RWPE2 (cell line): Measurements from ENCODE around the gene HECW1.

Source experiments
- ATAC-seq: fragments of 200-7000 bp; cut with Tn5 transposase; 3 replicates; pipeline ENCODE4 v1.9.1; 2021; ENCODE audit warnings: low read depth
- DNase-seq: peaks from one replicate; pipeline ENCODE4 v3.0.0-alpha.2; 2020; ENCODE audit warnings: low spot score
- H3K27ac ChIP-seq: fragments of 450-650 bp; 2 replicates; pipeline ENCODE4 v1.5.1; 2017; ENCODE audit warnings: mild to moderate bottlenecking; ENCODE audit not compliant: poor library complexity, severe bottlenecking
- H3K27me3 ChIP-seq: fragments of 250-450 bp; sonication (Bioruptor Pico); 2 replicates; pipeline ENCODE4 v1.5.1; 2021; ENCODE audit warnings: mild to moderate bottlenecking, moderate library complexity; ENCODE audit not compliant: insufficient read depth, poor library complexity, severe bottlenecking
- H3K36me3 ChIP-seq: fragments of 250-450 bp; sonication (Bioruptor Pico); 2 replicates; pipeline ENCODE4 v1.5.1; 2020; ENCODE audit warnings: low read depth, mild to moderate bottlenecking, moderate library complexity
- H3K4me1 ChIP-seq: fragments of 250-450 bp; sonication (Bioruptor Pico); 2 replicates; pipeline ENCODE4 v1.5.1; 2021; ENCODE audit warnings: mild to moderate bottlenecking, moderate library complexity; ENCODE audit not compliant: insufficient read depth, poor library complexity, severe bottlenecking
- H3K4me3 ChIP-seq: fragments of 250-450 bp; sonication (Bioruptor Pico); 2 replicates; pipeline ENCODE4 v1.5.1; 2021; ENCODE audit warnings: mild to moderate bottlenecking, moderate library complexity; ENCODE audit not compliant: severe bottlenecking
- H3K9me3 ChIP-seq: fragments of 250-450 bp; sonication (Bioruptor Pico); 2 replicates; pipeline ENCODE4 v1.5.1; 2021; ENCODE audit warnings: mild to moderate bottlenecking, moderate library complexity; ENCODE audit not compliant: severe bottlenecking
- CTCF ChIP-seq: fragments of 450-650 bp; IDR thresholded peaks from one replicate; pipeline ENCODE4 v1.5.1; 2017; ENCODE audit warnings: mild to moderate bottlenecking, moderate library complexity; ENCODE audit not compliant: poor library complexity, severe bottlenecking

HECW1 gene

GRCh38 chr7:43537765-43538403 lies 425.4 kb downstream of the HECW1 start:
- Histone ChIP-seq H3K9me3 (no peaks in the 10 kb centered on the region), H3K36me3 (no peaks in the 10 kb centered on the region), H3K4me3 (no peak overlapping the region), H3K4me1 (peaks cover 16% of the 10 kb centered on the region), H3K27me3 (no peaks in the 10 kb centered on the region), H3K27ac (no peak overlapping the region)
- TF ChIP-seq CTCF = no peak
- DNase-seq (no peak), ATAC-seq (no peak)

GRCh38 chr7:43538404-43538771 lies 425.9 kb downstream of the HECW1 start:
- TF ChIP-seq CTCF = no peak
- Histone ChIP-seq H3K4me3 (no peak overlapping the region), H3K27me3 (no peaks in the 10 kb centered on the region), H3K9me3 (no peaks in the 10 kb centered on the region), H3K4me1 (peaks cover 16% of the 10 kb centered on the region), H3K27ac (no peak overlapping the region), H3K36me3 (no peaks in the 10 kb centered on the region)
- DNase-seq (no peak), ATAC-seq (no peak)

- Histone ChIP-seq H3K4me1 (peaks cover 10% of the 10 kb centered on the region), H3K9me3 (no peaks in the 10 kb centered on the region), H3K27ac (no peak overlapping the region), H3K4me3 (no peak overlapping the region), H3K27me3 (no peaks in the 10 kb centered on the region), H3K36me3 (no peaks in the 10 kb centered on the region)
- ATAC-seq (no peak), DNase-seq (no peak)
- no peak for TF ChIP-seq CTCF
Observed at GRCh38 chr7:43540471-43540870, 428.0 kb downstream of the HECW1 start.

- TF ChIP-seq CTCF = no peak
- Histone ChIP-seq H3K4me3 (no peak overlapping the region), H3K4me1 (no peaks in the 10 kb centered on the region), H3K27me3 (no peaks in the 10 kb centered on the region), H3K27ac (no peak overlapping the region), H3K9me3 (peaks cover 4% of the 10 kb centered on the region), H3K36me3 (no peaks in the 10 kb centered on the region)
- ATAC-seq (no peak), DNase-seq (no peak)
Observed at GRCh38 chr7:43542716-43543115, 430.3 kb downstream of the HECW1 start.

- no peak overlapping the region for H3K27ac ChIP-seq
- H3K4me1 ChIP-seq = no peaks in the 10 kb centered on the region
- H3K27me3 ChIP-seq = no peaks in the 10 kb centered on the region
- no peak for TF ChIP-seq CTCF
- no peak for ATAC-seq
- no peak for DNase-seq
- H3K36me3 ChIP-seq = no peaks in the 10 kb centered on the region
- no peak overlapping the region for H3K4me3 ChIP-seq
- peaks cover 4% of the 10 kb centered on the region for H3K9me3 ChIP-seq
Observed at GRCh38 chr7:43546231-43546630, 433.8 kb downstream of the HECW1 start.
